ENCODE results near the gene COX7A2L. TPM values are rescaled to one million over a fixed set of nuclear protein-coding genes. Genes with fewer than 3 reads are reported as not detected.

COX7A2L gene, protein sequence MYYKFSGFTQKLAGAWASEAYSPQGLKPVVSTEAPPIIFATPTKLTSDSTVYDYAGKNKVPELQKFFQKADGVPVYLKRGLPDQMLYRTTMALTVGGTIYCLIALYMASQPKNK
- 194 and 255 TPM in 2 replicates for total RNA-seq

DNA sequence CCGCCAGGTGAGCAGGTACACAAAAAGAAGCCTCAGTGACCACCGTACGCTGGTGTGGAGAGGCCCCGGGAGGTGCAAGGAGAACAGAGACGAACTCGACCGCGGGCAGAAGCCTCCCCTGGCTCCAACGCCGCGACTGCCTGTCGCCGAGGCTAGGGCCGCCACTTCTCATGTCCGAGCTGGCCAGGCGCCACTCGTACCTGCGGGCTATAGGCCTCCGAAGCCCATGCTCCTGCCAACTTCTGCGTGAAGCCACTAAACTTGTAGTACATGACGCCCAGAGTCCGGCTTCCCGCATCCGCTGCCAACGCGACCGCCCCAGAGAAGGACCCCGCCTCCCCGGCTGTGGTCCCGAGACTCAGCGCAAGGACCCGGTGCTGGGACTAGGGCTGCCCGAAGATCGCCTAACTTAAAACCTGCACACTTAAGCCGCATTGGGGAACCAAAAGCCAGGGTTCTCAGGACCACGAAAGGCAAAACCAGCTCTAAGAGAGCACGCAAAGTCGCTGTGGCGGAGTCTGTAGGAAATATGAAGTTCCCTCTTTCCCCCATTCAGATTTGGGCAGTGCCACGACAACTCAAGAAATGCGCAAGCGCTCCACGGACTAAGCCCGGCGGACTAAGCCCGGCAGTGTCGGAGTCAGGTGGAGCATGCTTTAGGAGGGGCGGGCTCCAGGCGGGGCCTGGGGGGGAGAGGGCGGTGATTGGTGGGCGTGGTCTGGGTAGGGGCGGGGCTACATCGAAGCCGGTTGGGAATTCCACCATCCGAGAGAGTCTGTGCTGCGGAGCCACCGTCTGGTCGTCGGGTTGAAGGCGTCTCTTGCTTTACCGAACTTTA is at the start of gene COX7A2L:
TSS of gene COX7A2L (minus strand) at position 328 of the 838 bp plus-strand sequence. CDS start at position 272, 56 bp downstream.

Other genes with a start within 250 kb of the COX7A2L start
- 40.2 and 74.6 TPM in 2 replicates for gene EML4, start 191.9 kb downstream of the COX7A2L start, total RNA-seq
- gene KCNG3, start 132.8 kb upstream of the COX7A2L start, total RNA-seq: under 0.01 TPM in 1 of 2 replicates, not detected in the other
- 32.4 and 39.9 TPM in 2 replicates for gene MTA3, start 207.4 kb upstream of the COX7A2L start, total RNA-seq